ENCODE measurements around the gene UNC119B. TPM values are rescaled to one million over a fixed set of nuclear protein-coding genes. Genes with fewer than 3 reads are reported as not detected.

UNC119B gene
- total RNA-seq, 4 donors from 2014 or later, result 11.3 to 24.1 (median 17.6) TPM

GRCh38 chr12:120741476-120742421 is 31.5 kb downstream of the UNC119B start:
- no peak for TF ChIP-seq CTCF (IDR thresholded peaks at IDR 0.05; ENCODE audit: low read depth)

GRCh38 chr12:120744922-120745493 is 34.8 kb downstream of the UNC119B start:
- no peak for TF ChIP-seq CTCF (IDR thresholded peaks at IDR 0.05; ENCODE audit: low read depth)

GRCh38 chr12:120748242-120748641 is 38.0 kb downstream of the UNC119B start:
- TF ChIP-seq CTCF (IDR thresholded peaks at IDR 0.05; ENCODE audit: low read depth), result no peak

DNA sequence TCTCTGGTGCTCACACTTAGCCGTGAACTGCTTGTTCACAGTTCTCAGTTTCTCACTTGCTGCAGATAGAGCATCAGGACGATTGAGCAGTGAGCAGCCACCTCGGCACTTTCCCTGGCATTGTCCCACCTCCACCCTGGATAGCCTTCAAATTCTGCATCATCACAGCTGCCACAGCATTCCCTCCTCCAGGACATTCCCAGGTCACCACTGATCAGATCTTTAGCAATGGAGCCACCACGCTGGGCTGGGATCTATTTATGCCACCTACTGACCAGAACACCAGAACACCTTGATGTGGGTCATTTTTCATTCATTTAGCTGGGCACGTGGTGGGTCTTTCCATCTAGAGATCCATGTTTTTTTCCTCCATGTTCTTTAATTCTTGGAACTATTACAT is 39.0 kb downstream of the UNC119B start:
- TF ChIP-seq CTCF (IDR thresholded peaks at IDR 0.05; ENCODE audit: low read depth), result no peak

GRCh38 chr12:120750806-120751205 is 40.5 kb downstream of the UNC119B start:
- no peak for TF ChIP-seq CTCF (IDR thresholded peaks at IDR 0.05; ENCODE audit: low read depth)

DNA sequence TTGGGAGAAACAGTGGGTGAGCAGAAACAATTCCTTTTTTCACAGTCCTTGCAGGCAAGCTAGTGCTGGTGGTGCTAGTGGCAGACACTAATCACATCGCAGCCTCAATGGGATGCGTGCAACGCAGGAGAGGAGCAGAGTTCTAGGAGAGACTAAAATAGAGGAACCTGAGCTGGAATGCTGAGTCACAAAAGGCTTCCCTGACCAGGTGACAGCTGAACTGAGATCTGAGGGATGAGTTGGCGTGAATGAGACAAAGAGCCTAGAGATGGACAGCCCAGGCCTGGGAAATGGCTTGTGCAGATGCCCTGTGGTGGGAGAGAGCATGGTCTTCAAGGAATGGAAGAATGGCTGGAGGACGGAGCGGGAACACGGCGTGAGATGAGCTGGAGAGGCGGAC is 41.1 kb downstream of the UNC119B start:
- no peak for TF ChIP-seq CTCF (IDR thresholded peaks at IDR 0.05; ENCODE audit: low read depth)

DNA sequence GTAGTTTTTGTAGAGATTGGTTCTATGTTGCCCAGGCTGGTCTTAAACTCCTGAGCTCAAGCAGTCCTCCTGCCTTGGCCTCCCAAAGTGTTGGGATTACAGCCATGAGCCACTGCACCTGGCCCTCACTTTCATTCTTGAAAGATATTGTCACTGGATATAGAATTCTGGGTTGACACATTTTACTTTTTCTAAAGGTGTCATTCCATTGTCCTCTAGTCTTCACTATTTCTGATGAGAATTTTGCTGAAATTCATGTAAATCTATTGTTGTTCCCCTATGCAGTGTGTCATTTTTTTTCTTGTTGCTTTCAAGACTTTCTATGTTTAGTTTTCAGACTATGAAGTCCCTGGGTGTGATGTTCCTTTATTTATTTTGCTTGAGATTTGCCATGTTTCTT is 44.5 kb downstream of the UNC119B start:
- no peak for TF ChIP-seq CTCF (IDR thresholded peaks at IDR 0.05; ENCODE audit: low read depth)
